ENCODE measurements around the gene FANCM. TPM values are rescaled to one million over a fixed set of nuclear protein-coding genes. Genes with fewer than 3 reads are reported as not detected.

FANCM gene
- total RNA-seq, 2 donors from 2014 or later = 4.7 to 8.8 TPM

DNA sequence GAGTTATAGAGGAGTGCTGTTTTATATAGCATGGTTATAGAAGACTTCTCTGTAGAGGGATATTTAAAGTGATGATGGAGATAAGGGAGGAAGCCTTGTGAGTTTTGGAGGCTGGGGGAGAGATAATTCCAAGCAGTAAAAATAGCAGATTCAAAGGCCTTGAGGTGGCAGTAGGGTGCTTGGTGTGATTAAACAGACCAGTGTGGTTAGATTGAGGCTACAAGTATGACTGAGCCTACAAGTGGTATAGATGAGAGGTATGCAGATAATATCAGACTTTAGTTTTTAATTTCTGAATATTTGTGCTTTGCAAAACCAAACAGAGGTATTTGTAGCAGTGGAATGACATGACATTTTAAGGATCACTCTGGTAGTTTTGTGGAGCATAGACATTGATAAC is 20.3 kb downstream of the FANCM start:
- H3K4me3 ChIP-seq = no peak overlapping the region
- H3K27me3 ChIP-seq = no peaks in the 10 kb centered on the region
- TF ChIP-seq, protein P1, sequence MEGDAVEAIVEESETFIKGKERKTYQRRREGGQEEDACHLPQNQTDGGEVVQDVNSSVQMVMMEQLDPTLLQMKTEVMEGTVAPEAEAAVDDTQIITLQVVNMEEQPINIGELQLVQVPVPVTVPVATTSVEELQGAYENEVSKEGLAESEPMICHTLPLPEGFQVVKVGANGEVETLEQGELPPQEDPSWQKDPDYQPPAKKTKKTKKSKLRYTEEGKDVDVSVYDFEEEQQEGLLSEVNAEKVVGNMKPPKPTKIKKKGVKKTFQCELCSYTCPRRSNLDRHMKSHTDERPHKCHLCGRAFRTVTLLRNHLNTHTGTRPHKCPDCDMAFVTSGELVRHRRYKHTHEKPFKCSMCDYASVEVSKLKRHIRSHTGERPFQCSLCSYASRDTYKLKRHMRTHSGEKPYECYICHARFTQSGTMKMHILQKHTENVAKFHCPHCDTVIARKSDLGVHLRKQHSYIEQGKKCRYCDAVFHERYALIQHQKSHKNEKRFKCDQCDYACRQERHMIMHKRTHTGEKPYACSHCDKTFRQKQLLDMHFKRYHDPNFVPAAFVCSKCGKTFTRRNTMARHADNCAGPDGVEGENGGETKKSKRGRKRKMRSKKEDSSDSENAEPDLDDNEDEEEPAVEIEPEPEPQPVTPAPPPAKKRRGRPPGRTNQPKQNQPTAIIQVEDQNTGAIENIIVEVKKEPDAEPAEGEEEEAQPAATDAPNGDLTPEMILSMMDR (IDR thresholded peaks at IDR 0.05) = no peak
- no peaks in the 10 kb centered on the region for H3K4me1 ChIP-seq
- intact Hi-C loops (cut with DNase I) = no loop called here
- no peak for DNase-seq
- no peaks in the 10 kb centered on the region for H3K36me3 ChIP-seq
- no peak overlapping the region for H3K27ac ChIP-seq
- H3K9ac ChIP-seq (ENCODE audit: low read depth in 2 of 2, low read length in 2 of 2) = no peak overlapping the region
- H3K9me3 ChIP-seq = no peaks in the 10 kb centered on the region

DNA sequence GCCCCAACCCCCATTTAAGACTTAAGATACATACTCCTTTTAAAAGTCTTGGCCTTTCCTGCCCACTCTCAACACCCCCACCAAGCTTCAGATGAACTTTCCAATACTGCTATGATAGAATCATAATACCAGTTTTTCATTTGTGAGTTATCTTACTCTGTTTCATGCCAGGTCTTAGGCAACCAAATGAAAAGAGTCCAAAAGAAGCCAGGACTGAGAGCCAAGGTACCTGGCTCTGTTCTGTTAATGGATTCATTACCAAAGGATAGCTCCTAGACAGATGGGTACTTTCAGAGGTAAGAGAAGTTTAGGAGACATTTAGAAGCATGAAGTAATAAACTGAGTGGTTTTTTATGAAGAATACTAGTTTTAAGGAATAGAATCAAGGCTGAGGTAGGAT is 34.2 kb downstream of the FANCM start:
- DNase-seq = no peak

DNA sequence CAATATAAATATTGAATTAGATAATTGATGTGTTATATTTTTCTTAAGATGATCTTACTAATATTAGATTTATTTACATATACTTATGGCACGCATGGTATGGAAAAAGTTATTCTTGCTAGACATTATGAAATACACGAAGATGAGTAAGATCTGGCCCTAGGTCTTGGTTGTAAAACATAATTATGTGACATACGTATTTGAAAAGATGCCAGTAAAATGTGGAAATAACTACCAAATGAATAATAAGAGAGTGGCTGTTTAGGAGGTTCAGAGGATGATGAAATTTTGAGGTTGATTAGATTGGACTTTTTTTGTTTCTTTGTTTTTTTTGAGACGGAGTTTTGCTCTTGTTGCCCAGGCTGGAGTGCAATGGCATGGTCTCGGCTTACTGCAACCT is 41.3 kb downstream of the FANCM start:
- H3K36me3 ChIP-seq = no peaks in the 10 kb centered on the region
- DNase-seq = no peak
- H3K4me1 ChIP-seq = no peaks in the 10 kb centered on the region
- H3K4me3 ChIP-seq = no peak overlapping the region
- TF ChIP-seq, protein P1 (IDR thresholded peaks at IDR 0.05) = no peak
- H3K27me3 ChIP-seq = no peaks in the 10 kb centered on the region
- no peaks in the 10 kb centered on the region for H3K9me3 ChIP-seq
- intact Hi-C loops (cut with DNase I) = no loop called here
- no peak overlapping the region for H3K27ac ChIP-seq
- no peak overlapping the region for H3K9ac ChIP-seq (ENCODE audit: low read depth in 2 of 2, low read length in 2 of 2)

More for the DNA sequence above, 34.2 kb downstream of the FANCM start:
- intact Hi-C loops (cut with DNase I) = no loop called here
- Histone ChIP-seq H3K4me3 (no peak overlapping the region), H3K4me1 (no peaks in the 10 kb centered on the region), H3K27ac (no peak overlapping the region), H3K9me3 (no peaks in the 10 kb centered on the region), H3K36me3 (no peaks in the 10 kb centered on the region), H3K27me3 (no peaks in the 10 kb centered on the region), H3K9ac (ENCODE audit: low read depth in 2 of 2, low read length in 2 of 2) (no peak overlapping the region)
- TF ChIP-seq, protein P1 (IDR thresholded peaks at IDR 0.05) = no peak

DNA sequence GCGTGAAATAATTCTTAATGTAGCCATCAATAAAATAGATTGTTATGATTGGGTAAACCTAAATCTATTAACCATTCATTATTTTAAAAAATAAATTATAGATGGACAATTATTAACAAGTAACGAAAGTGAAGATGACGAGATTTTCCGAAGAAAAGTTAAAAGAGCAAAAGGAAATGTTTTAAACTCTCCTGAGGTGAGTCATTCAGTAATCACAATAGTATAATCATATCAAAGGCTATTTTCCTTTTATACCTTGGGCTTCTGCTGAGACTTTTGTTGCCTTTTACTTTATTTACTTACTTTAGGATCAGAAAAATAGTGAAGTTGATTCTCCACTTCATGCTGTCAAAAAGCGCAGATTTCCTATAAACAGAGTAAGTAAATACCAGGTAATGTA is 45.6 kb downstream of the FANCM start:
- Histone ChIP-seq H3K9me3 (no peaks in the 10 kb centered on the region), H3K27me3 (no peaks in the 10 kb centered on the region), H3K9ac (ENCODE audit: low read depth in 2 of 2, low read length in 2 of 2) (no peak overlapping the region), H3K4me3 (no peak overlapping the region), H3K36me3 (no peaks in the 10 kb centered on the region), H3K27ac (no peak overlapping the region), H3K4me1 (no peaks in the 10 kb centered on the region)
- DNase-seq = no peak
- TF ChIP-seq, protein P1 (IDR thresholded peaks at IDR 0.05) = no peak
- intact Hi-C loops (cut with DNase I) = no loop called here

DNA sequence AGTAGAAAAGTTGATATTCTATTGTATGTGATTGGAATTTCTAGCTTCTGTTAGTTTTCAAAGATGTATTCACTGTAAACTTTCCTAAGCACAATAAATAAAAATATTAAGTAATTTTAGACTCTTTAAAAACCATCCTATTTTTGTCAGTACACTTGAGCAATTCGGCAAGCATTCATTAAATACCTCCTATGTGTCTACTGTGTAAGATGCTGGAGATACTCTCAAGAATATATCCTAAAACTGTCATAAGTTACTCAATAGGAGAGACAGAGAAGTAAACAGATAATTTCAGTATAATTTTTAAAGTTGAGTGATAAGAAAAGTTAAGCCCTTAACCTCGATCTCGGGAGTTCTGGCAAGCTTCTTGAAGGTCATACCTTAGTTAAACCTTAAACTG is 46.1 kb downstream of the FANCM start:
- intact Hi-C loops (cut with DNase I) = no loop called here
- H3K27me3 ChIP-seq = no peaks in the 10 kb centered on the region
- no peak for DNase-seq

More for the DNA sequence above, 46.1 kb downstream of the FANCM start:
- no peaks in the 10 kb centered on the region for H3K36me3 ChIP-seq
- H3K4me3 ChIP-seq = no peak overlapping the region
- no peak overlapping the region for H3K9ac ChIP-seq (ENCODE audit: low read depth in 2 of 2, low read length in 2 of 2)
- TF ChIP-seq, protein P1 (IDR thresholded peaks at IDR 0.05) = no peak
- H3K27ac ChIP-seq = no peak overlapping the region
- H3K4me1 ChIP-seq = no peaks in the 10 kb centered on the region
- H3K9me3 ChIP-seq = no peaks in the 10 kb centered on the region

All from colonic mucosa (tissue), 4 donors.